Hepatocyte (in vitro differentiated cells): Measurements from ENCODE around the gene NXPE1. TPM values are rescaled to one million over a fixed set of nuclear protein-coding genes. Genes with fewer than 3 reads are reported as not detected.

Source experiments
- DNase-seq: peaks from one replicate; pipeline ENCODE4 v3.0.0-alpha.2; 2016; ENCODE audit warnings: low spot score
- H2AFZ ChIP-seq: fragments of 200-600 bp; sonication (generic); 2 replicates; pipeline ENCODE4 v1.6.0; 2016; ENCODE audit warnings: antibody characterized with exemption, mild to moderate bottlenecking
- H3K27ac ChIP-seq: fragments of 200-600 bp; sonication (generic); 2 replicates; pipeline ENCODE4 v1.5.1; 2016; ENCODE audit warnings: mild to moderate bottlenecking
- H3K27me3 ChIP-seq: fragments of 200-600 bp; sonication (generic); 2 replicates; pipeline ENCODE4 v1.6.1; 2016
- H3K36me3 ChIP-seq: fragments of 200-600 bp; sonication (generic); replicated peaks from 2 replicates; pipeline ENCODE4 v1.5.1; 2016; ENCODE audit warnings: low read depth; ENCODE audit not compliant: insufficient read depth
- H3K4me1 ChIP-seq: fragments of 200-600 bp; sonication (generic); 2 replicates; pipeline ENCODE4 v1.5.1; 2016; ENCODE audit warnings: mild to moderate bottlenecking, moderate library complexity; ENCODE audit not compliant: insufficient read depth
- H3K4me2 ChIP-seq: fragments of 200-600 bp; sonication (generic); 2 replicates; pipeline ENCODE4 v1.6.0; 2016
- H3K4me3 ChIP-seq: fragments of 200-600 bp; sonication (generic); 2 replicates; pipeline ENCODE4 v1.5.1; 2016; ENCODE audit warnings: mild to moderate bottlenecking
- H3K79me2 ChIP-seq: fragments of 200-600 bp; sonication (generic); 2 replicates; pipeline ENCODE4 v1.6.0; 2017; ENCODE audit warnings: mild to moderate bottlenecking
- H3K9me2 ChIP-seq: fragments of 200-600 bp; sonication (generic); replicated peaks from 2 replicates; pipeline ENCODE4 v1.6.0; 2017; ENCODE audit warnings: mild to moderate bottlenecking; ENCODE audit not compliant: insufficient read depth
- H3K9me3 ChIP-seq: fragments of 200-600 bp; sonication (generic); 2 replicates; pipeline ENCODE4 v1.5.1; 2016; ENCODE audit warnings: low read depth, mild to moderate bottlenecking
- H4K20me1 ChIP-seq: fragments of 200-600 bp; sonication (generic); 2 replicates; pipeline ENCODE4 v1.6.0; 2016; ENCODE audit warnings: mild to moderate bottlenecking; ENCODE audit not compliant: insufficient read depth, poor library complexity, severe bottlenecking
- CTCF ChIP-seq: fragments of 200-600 bp; sonication (generic); IDR thresholded peaks from 2 replicates; pipeline ENCODE4 v1.5.1; 2016; ENCODE audit warnings: antibody characterized with exemption, mild to moderate bottlenecking; ENCODE audit not compliant: poor library complexity
- EZH2 ChIP-seq: fragments of 200-600 bp; sonication (generic); IDR thresholded peaks from 2 replicates; pipeline ENCODE4 v1.6.1; 2016; ENCODE audit warnings: antibody characterized with exemption, mild to moderate bottlenecking, borderline replicate concordance
- EZH2phosphoT487 ChIP-seq: fragments of 200-600 bp; sonication (generic); IDR thresholded peaks from one replicate; pipeline ENCODE4 v1.6.1; 2018; ENCODE audit warnings: antibody characterized with exemption, mild to moderate bottlenecking, low read depth, moderate library complexity; ENCODE audit not compliant: unreplicated experiment, severe bottlenecking
- WGBS: methylation state at CpG from one replicate; pipeline ENCODE4 v1.1.6; 2016; ENCODE audit warnings: low lambda C conversion rate; ENCODE audit errors: missing lambda C conversion rate; 5-methylcytosine and 5-hydroxymethylcytosine counted together
- polyA plus RNA-seq: library from polyadenylated mRNA; unstranded; fragments of >200 nt; fragmentation: Nextera tagmentation; extraction: Ambion mirVana; gene quantifications from 2 replicates; pipeline ENCODE4 v1.2.1, GENCODE V29; 2016
- total RNA-seq: library from RNA; depleted of rRNA; stranded (reverse); fragments of >200 nt; gene quantifications from 2 replicates; pipeline ENCODE4 v1.2.3, GENCODE V29; 2014

NXPE1 gene
- total and polyA plus RNA-seq, 2 experiments from 2014 or later: 0.90 TPM; not detected in 1

- H3K4me2 ChIP-seq: no peak overlapping the region
- no peaks in the 10 kb centered on the region for H3K36me3 ChIP-seq
- H3K9me3 ChIP-seq: no peaks in the 10 kb centered on the region
- H3K27ac ChIP-seq: no peak overlapping the region
- no peaks in the 10 kb centered on the region for H3K79me2 ChIP-seq
- H4K20me1 ChIP-seq: no peaks in the 10 kb centered on the region
- H3K4me1 ChIP-seq: no peaks in the 10 kb centered on the region
- 92% methylated on average over 1 of the region's 1 CpG for WGBS
- TF ChIP-seq EZH2: no peak
- no peak for TF ChIP-seq CTCF
- no peak for TF ChIP-seq EZH2phosphoT487
- H3K27me3 ChIP-seq: no peaks in the 10 kb centered on the region
- no peaks in the 10 kb centered on the region for H3K9me2 ChIP-seq
- no peak overlapping the region for H2AFZ ChIP-seq
- H3K4me3 ChIP-seq: no peak overlapping the region
- no peak for DNase-seq
Measured at GRCh38 chr11:114571712-114572111, 12.0 kb upstream of the NXPE1 start.

- H3K27me3 ChIP-seq: no peaks in the 10 kb centered on the region
- H3K79me2 ChIP-seq: no peaks in the 10 kb centered on the region
- no peak overlapping the region for H3K4me2 ChIP-seq
- no peak overlapping the region for H3K4me3 ChIP-seq
- H4K20me1 ChIP-seq: no peaks in the 10 kb centered on the region
- peak; percentile 26 for DNase-seq
- H2AFZ ChIP-seq: no peak overlapping the region
- WGBS: 58% methylated on average over 3 of the region's 3 CpGs
- H3K9me2 ChIP-seq: no peaks in the 10 kb centered on the region
- TF ChIP-seq EZH2phosphoT487: no peak
- no peak for TF ChIP-seq CTCF
- TF ChIP-seq EZH2: no peak
- no peaks in the 10 kb centered on the region for H3K36me3 ChIP-seq
- peak overlapping the region; percentile 45 for H3K27ac ChIP-seq
- H3K4me1 ChIP-seq: no peaks in the 10 kb centered on the region
- no peaks in the 10 kb centered on the region for H3K9me3 ChIP-seq
Measured at GRCh38 chr11:114569801-114570200, 10.1 kb upstream of the NXPE1 start.

GRCh38 chr11:114566276-114566675 is 6.6 kb upstream of the NXPE1 start:
- Histone ChIP-seq H3K4me3 (no peak overlapping the region), H3K27me3 (no peaks in the 10 kb centered on the region), H3K36me3 (no peaks in the 10 kb centered on the region), H3K9me2 (no peaks in the 10 kb centered on the region), H3K27ac (no peak overlapping the region), H3K9me3 (no peaks in the 10 kb centered on the region), H3K4me1 (peaks cover 3% of the 10 kb centered on the region), H4K20me1 (no peaks in the 10 kb centered on the region), H3K4me2 (no peak overlapping the region), H3K79me2 (no peaks in the 10 kb centered on the region), H2AFZ (no peak overlapping the region)
- TF ChIP-seq CTCF (no peak), EZH2phosphoT487 (no peak), EZH2 (no peak)
- 45% methylated on average over 2 of the region's 2 CpGs for WGBS
- no peak for DNase-seq

- WGBS: 96% methylated on average over 1 of the region's 1 CpG
- no peak for DNase-seq
- H4K20me1 ChIP-seq: no peaks in the 10 kb centered on the region
- H3K9me2 ChIP-seq: no peaks in the 10 kb centered on the region
- H3K4me2 ChIP-seq: no peak overlapping the region
- peaks cover 3% of the 10 kb centered on the region for H3K4me1 ChIP-seq
- no peak overlapping the region for H2AFZ ChIP-seq
- H3K9me3 ChIP-seq: no peaks in the 10 kb centered on the region
- H3K79me2 ChIP-seq: no peaks in the 10 kb centered on the region
- TF ChIP-seq EZH2 (no peak), EZH2phosphoT487 (no peak), CTCF (no peak)
- H3K27me3 ChIP-seq: no peaks in the 10 kb centered on the region
- H3K27ac ChIP-seq: no peak overlapping the region
- no peaks in the 10 kb centered on the region for H3K36me3 ChIP-seq
- no peak overlapping the region for H3K4me3 ChIP-seq
Measured at GRCh38 chr11:114564831-114565230, 5.2 kb upstream of the NXPE1 start.
